ENCODE measurements around the gene OR9Q1. TPM values are rescaled to one million over a fixed set of nuclear protein-coding genes. Genes with fewer than 3 reads are reported as not detected.

The OR9Q1 gene
- polyA plus RNA-seq, 1 donor (not counting 4 experiments of a cell fraction or from before 2014, with no cell fraction given): not detected

GRCh38 chr11:58055806-58056401 lies 32.2 kb downstream of the OR9Q1 start:
- dilution Hi-C loops (cut with MboI; ENCODE audit: extremely low pct_ligation_motif_present, low sequenced_read_pairs): no loop called here
- H3K79me2 ChIP-seq (ENCODE audit: control insufficient read depth, insufficient read depth, low read length): no peaks in the 10 kb centered on the region
- H4K20me1 ChIP-seq (ENCODE audit: control insufficient read depth, extremely low read depth, insufficient read depth, low read length): no peaks in the 10 kb centered on the region

DNA sequence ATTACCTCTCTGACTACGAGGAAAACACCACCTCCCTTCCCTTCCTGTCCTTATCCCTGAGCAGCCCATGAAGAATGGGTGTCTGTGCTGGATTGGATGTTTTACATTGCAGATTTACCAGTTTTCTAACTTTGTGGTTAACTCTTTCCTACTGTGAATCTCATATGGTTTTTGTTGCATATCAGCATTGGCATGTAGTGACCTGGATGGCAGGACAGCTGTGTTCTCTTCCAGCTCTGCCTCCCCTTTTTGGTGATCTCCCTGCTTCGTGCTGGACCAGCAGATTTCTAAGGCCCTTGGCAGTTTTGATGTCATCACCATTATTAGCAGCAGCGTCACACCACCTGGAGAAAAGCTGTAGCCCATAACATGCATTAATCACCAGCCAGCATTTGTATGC lies 33.8 kb downstream of the OR9Q1 start:
- H3K4me1 ChIP-seq (ENCODE audit: control insufficient read depth, extremely low read depth, insufficient read depth, low read length): peaks cover 39% of the 10 kb centered on the region
- dilution Hi-C loops (cut with MboI; ENCODE audit: extremely low pct_ligation_motif_present, low sequenced_read_pairs): no loop called here
- no peak overlapping the region for H3K4me3 ChIP-seq (ENCODE audit: control insufficient read depth in 2 of 3, extremely low read depth in 1 of 3, insufficient read depth in 2 of 3, low read depth in 1 of 3, low read length in 3 of 3)
- H3K9me1 ChIP-seq (ENCODE audit: control insufficient read depth, extremely low read depth, insufficient read depth, low read length): no peaks in the 10 kb centered on the region
- H3K36me3 ChIP-seq (ENCODE audit: control insufficient read depth in 2 of 2, extremely low read depth in 1 of 2, insufficient read depth in 2 of 2, low read length in 2 of 2): no peaks in the 10 kb centered on the region
- no peaks in the 10 kb centered on the region for H4K20me1 ChIP-seq (ENCODE audit: control insufficient read depth, extremely low read depth, insufficient read depth, low read length)
- no peak for TF ChIP-seq CTCF (optimal IDR thresholded peaks at IDR 0.05 in 1 of 3, IDR thresholded peaks at IDR 0.05 in 1 of 3, conservative IDR thresholded peaks at IDR 0.05 in 1 of 3; ENCODE audit: extremely low read depth in 1 of 3, insufficient read depth in 2 of 3, low read length in 3 of 3)
- no peak for TF ChIP-seq EZH2 (IDR thresholded peaks at IDR 0.05; ENCODE audit: low read length)
- no peak overlapping the region for H3K27ac ChIP-seq (ENCODE audit: control insufficient read depth, insufficient read depth, low read length)
- no peaks in the 10 kb centered on the region for H3K79me2 ChIP-seq (ENCODE audit: control insufficient read depth, insufficient read depth, low read length)
- no peak overlapping the region for H3K9ac ChIP-seq (ENCODE audit: control insufficient read depth, extremely low read depth, insufficient read depth, low read length)
- peak overlapping the region; percentile 44 for H2AFZ ChIP-seq (ENCODE audit: control insufficient read depth, low read length)
- FAIRE-seq (no peak), DNase-seq (ENCODE audit: low read depth, low spot score) (no peak)
- no peaks in the 10 kb centered on the region for H3K9me3 ChIP-seq (ENCODE audit: control insufficient read depth, low read depth, low read length)
- no peak overlapping the region for H3K4me2 ChIP-seq (ENCODE audit: control insufficient read depth, extremely low read depth, insufficient read depth, low read depth, low read length)
- H3K27me3 ChIP-seq (ENCODE audit: control insufficient read depth, extremely low read depth, insufficient read depth, low read length): no peaks in the 10 kb centered on the region

More at GRCh38 chr11:58055806-58056401, 32.2 kb downstream of the OR9Q1 start:
- no peaks in the 10 kb centered on the region for H3K9me3 ChIP-seq (ENCODE audit: control insufficient read depth, low read depth, low read length)
- FAIRE-seq (no peak), DNase-seq (ENCODE audit: low read depth, low spot score) (no peak)
- H3K9me1 ChIP-seq (ENCODE audit: control insufficient read depth, extremely low read depth, insufficient read depth, low read length): no peaks in the 10 kb centered on the region
- no peak overlapping the region for H3K27ac ChIP-seq (ENCODE audit: control insufficient read depth, insufficient read depth, low read length)
- H3K9ac ChIP-seq (ENCODE audit: control insufficient read depth, extremely low read depth, insufficient read depth, low read length): no peak overlapping the region
- TF ChIP-seq EZH2 (IDR thresholded peaks at IDR 0.05; ENCODE audit: low read length): no peak
- TF ChIP-seq CTCF (optimal IDR thresholded peaks at IDR 0.05 in 1 of 3, IDR thresholded peaks at IDR 0.05 in 1 of 3, conservative IDR thresholded peaks at IDR 0.05 in 1 of 3; ENCODE audit: extremely low read depth in 1 of 3, insufficient read depth in 2 of 3, low read length in 3 of 3): no peak
- H3K4me1 ChIP-seq (ENCODE audit: control insufficient read depth, extremely low read depth, insufficient read depth, low read length): peaks cover 23% of the 10 kb centered on the region
- H3K36me3 ChIP-seq (ENCODE audit: control insufficient read depth in 2 of 2, extremely low read depth in 1 of 2, insufficient read depth in 2 of 2, low read length in 2 of 2): no peaks in the 10 kb centered on the region
- H3K4me3 ChIP-seq (ENCODE audit: control insufficient read depth in 2 of 3, extremely low read depth in 1 of 3, insufficient read depth in 2 of 3, low read depth in 1 of 3, low read length in 3 of 3): no peak overlapping the region
- H3K4me2 ChIP-seq (ENCODE audit: control insufficient read depth, extremely low read depth, insufficient read depth, low read depth, low read length): no peak overlapping the region
- no peak overlapping the region for H2AFZ ChIP-seq (ENCODE audit: control insufficient read depth, low read length)
- no peaks in the 10 kb centered on the region for H3K27me3 ChIP-seq (ENCODE audit: control insufficient read depth, extremely low read depth, insufficient read depth, low read length)

Data from keratinocyte (primary cell).